Measurements from ENCODE around the gene GTF3C5. TPM values are rescaled to one million over a fixed set of nuclear protein-coding genes. Genes with fewer than 3 reads are reported as not detected.
"Not testable (repeated sequence)": the region's sequence is repeated elsewhere in the genome, so short reads cannot be mapped to it uniquely, and the experiment has no call there.

The GTF3C5 gene
- total RNA-seq, 4 donors from 2014 or later = 44.2 to 90.2 (median 55.4) TPM

DNA sequence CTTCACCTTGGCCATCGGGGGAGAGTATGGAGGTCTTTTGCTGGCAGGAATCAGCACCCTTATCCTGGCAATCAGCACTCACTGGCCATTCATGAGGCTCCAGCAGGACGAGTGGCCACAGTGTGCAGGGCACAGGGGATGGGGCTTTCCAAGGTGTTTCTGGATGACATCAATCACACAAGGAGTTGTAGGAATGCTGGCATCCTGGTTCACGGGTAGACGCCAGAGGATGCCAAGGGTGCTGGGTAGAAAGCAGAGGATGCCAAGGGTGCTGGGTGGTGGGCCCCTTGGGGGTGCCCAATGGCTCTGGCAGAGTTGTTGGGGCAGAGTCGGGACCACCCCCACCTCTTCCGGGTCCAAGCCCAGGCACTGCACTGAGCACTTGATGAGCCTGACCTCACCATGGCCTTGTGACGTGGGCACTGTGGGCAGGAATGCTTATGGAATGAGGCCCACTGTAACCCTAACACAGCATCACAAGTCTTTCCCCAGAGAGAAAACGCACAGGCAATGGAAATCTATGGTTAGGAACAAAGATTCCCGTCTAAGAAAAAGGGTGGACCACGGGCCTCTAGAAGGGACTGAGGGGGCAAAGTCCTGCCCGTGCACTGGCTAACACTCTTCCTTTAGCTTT is 60.1 kb downstream of the GTF3C5 start:
- DNase-seq (ENCODE audit: low spot score in 2 of 2) = no peak
- WGBS, 2 donors = 71 to 77% methylated on average over 11 of the region's 11 CpGs
- TF ChIP-seq, protein P1, sequence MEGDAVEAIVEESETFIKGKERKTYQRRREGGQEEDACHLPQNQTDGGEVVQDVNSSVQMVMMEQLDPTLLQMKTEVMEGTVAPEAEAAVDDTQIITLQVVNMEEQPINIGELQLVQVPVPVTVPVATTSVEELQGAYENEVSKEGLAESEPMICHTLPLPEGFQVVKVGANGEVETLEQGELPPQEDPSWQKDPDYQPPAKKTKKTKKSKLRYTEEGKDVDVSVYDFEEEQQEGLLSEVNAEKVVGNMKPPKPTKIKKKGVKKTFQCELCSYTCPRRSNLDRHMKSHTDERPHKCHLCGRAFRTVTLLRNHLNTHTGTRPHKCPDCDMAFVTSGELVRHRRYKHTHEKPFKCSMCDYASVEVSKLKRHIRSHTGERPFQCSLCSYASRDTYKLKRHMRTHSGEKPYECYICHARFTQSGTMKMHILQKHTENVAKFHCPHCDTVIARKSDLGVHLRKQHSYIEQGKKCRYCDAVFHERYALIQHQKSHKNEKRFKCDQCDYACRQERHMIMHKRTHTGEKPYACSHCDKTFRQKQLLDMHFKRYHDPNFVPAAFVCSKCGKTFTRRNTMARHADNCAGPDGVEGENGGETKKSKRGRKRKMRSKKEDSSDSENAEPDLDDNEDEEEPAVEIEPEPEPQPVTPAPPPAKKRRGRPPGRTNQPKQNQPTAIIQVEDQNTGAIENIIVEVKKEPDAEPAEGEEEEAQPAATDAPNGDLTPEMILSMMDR (IDR thresholded peaks at IDR 0.05) = no peak
- no peak for TF ChIP-seq POLR2A (IDR thresholded peaks at IDR 0.05)
- H3K4me3 ChIP-seq (ENCODE audit: low read depth, poor library complexity, severe bottlenecking) = no peak overlapping the region
- intact Hi-C loops (cut with DNase I; ENCODE audit: low total_unique reads) = no loop called here

- H3K4me3 ChIP-seq (ENCODE audit: low read depth, poor library complexity, severe bottlenecking); DNase-seq (ENCODE audit: low spot score in 2 of 2); intact Hi-C loops (cut with DNase I; ENCODE audit: low total_unique reads): not testable (repeated sequence)
- 60 to 66% methylated on average over 4 of the region's 4 CpGs for WGBS, 2 donors
These were observed 63.6 kb downstream of the GTF3C5 start for GRCh38 chr9:133094351-133094750.

DNA sequence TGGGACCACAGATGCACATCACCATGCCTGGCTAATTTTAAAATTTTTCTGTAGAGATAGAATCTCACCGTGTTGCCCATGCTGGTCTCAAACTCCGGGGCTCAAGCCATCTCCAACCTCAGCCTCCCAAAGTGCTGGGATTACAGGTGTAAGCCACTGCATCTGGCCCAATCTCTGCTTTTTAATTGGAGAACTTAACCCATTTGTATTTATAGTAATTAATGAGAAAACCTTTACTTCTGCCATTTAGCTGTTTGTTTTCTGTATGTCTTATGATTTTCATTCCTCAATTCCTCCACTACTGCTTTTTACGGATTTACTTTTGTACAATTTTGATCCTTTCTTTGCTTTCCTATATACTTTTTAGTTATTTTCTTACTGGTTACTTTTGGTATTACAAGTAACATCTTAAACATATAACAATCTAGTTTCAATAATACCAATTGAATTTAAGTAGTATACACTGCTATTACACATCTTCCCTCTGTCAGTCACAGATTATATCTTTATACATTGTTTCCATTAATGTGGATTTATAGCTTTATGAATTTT is 64.1 kb downstream of the GTF3C5 start:
- no peak overlapping the region for H3K4me3 ChIP-seq (ENCODE audit: low read depth, poor library complexity, severe bottlenecking)
- DNase-seq (ENCODE audit: low spot score in 2 of 2) = no peak
- no peak for TF ChIP-seq POLR2A (IDR thresholded peaks at IDR 0.05)
- TF ChIP-seq, protein P1 (IDR thresholded peaks at IDR 0.05) = no peak
- WGBS, 2 donors = 95 to 96% methylated on average over 3 of the region's 3 CpGs
- intact Hi-C loops (cut with DNase I; ENCODE audit: low total_unique reads) = no loop called here

GRCh38 chr9:133098104-133098754 is 67.4 kb downstream of the GTF3C5 start:
- 89 to 92% methylated on average over 15 to 16 of the region's 16 CpGs for WGBS, 2 donors
- intact Hi-C loops (cut with DNase I; ENCODE audit: low total_unique reads) = loop anchor here (2.0 kb wide), 1 partner anchor 55 kb away; no protein-coding TSS in a partner anchor
- no peak for TF ChIP-seq POLR2A (IDR thresholded peaks at IDR 0.05)
- TF ChIP-seq, protein P1 (IDR thresholded peaks at IDR 0.05) = no peak
- DNase-seq (ENCODE audit: low spot score in 2 of 2) = no peak
- no peak overlapping the region for H3K4me3 ChIP-seq (ENCODE audit: low read depth, poor library complexity, severe bottlenecking)

DNA sequence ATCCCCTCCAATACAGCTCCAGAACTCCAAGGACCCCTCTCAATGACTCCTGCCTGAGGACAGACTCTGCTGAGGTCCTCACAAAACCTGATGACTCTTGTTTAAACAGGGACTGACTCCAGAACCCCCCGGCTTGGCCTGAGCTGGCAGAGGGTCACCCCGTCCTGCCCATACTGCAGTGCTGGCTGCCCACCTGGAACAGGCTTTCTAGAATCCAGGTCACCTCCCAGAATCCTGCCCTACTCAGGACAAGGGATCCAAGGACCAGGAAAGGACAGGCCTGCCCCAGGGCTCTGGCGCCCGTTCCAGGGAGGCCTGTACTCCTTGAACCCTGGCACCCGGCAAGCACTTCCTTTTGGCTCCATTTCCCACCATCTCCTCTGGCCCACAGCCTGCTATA is 68.1 kb downstream of the GTF3C5 start:
- no peak for DNase-seq (ENCODE audit: low spot score in 2 of 2)
- intact Hi-C loops (cut with DNase I; ENCODE audit: low total_unique reads) = loop anchor here (2.0 kb wide), 1 partner anchor 56 kb away; no protein-coding TSS in a partner anchor
- H3K4me3 ChIP-seq (ENCODE audit: low read depth, poor library complexity, severe bottlenecking) = no peak overlapping the region
- WGBS, 2 donors = 87 to 92% methylated on average over 5 of the region's 5 CpGs
- no peak for TF ChIP-seq POLR2A (IDR thresholded peaks at IDR 0.05)
- TF ChIP-seq, protein P1 (IDR thresholded peaks at IDR 0.05) = no peak

DNA sequence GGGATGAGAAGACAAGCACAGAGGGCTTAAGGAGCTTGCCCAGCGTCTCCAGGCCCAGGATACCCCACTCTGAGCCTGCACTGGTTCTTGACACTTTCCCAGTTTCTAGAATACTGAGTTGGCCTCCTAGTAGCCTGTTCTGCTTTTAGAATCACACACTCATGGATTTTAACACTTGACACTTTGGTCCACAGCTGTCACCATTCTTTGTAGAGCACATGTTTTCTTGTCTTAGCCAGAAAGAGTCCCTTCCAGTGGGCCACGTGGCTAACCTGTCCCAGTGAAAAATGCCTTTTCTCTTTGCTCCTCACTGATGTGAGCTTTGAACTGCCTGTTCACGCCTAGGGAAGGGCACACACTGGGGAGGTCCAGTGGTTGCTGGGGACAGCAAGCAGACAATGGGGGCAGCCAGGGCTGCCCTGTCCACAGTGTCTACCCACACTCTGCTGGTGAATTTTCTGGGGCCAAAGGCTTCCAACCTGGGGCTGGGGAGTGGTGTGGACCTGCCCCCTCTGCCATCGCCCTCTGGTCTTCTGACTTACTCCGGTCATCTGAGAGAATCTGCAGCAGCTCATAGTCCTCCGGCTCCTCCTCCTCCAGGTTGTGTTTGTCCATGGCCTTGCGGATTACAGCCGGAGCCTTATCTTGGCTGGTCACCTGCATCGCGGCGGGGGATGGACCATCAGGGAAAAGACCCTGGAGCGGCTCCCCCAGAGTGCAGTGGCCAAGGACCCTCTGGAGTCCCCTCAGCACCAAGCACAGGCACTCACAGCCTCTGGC is 69.1 kb downstream of the GTF3C5 start:
- no peak overlapping the region for H3K4me3 ChIP-seq (ENCODE audit: low read depth, poor library complexity, severe bottlenecking)
- TF ChIP-seq, protein P1 (IDR thresholded peaks at IDR 0.05) = no peak
- no peak for TF ChIP-seq POLR2A (IDR thresholded peaks at IDR 0.05)
- DNase-seq (ENCODE audit: low spot score in 2 of 2) = no peak
- intact Hi-C loops (cut with DNase I; ENCODE audit: low total_unique reads) = loop anchor here (2.0 kb wide), 1 partner anchor 57 kb away; no protein-coding TSS in a partner anchor
- whole genome bisulfite sequencing, 2 donors = 94% methylated on average over 12 of the region's 12 CpGs
